Esophagus muscularis mucosa (tissue), 4 donors: ENCODE measurements around the gene DGKQ. TPM values are rescaled to one million over a fixed set of nuclear protein-coding genes. Genes with fewer than 3 reads are reported as not detected.

Experiments
- DNase-seq: peaks from one replicate; pipeline ENCODE4 v3.0.0-alpha.2; 2017; ENCODE audit errors: extremely low spot score
- H3K27ac ChIP-seq, 4 donors: fragments of 200-600 bp; sonication (generic); replicated peaks in 1 of 4; 1 replicate in 3 of 4; 2 replicates in 1 of 4; pipeline ENCODE4 v1.5.1; 2016 to 2019; ENCODE audit warnings: mild to moderate bottlenecking in 1 of 4
- H3K27me3 ChIP-seq, 4 donors: fragments of 200-600 bp; sonication (generic); one replicate each; pipeline versions ENCODE4 v1.5.1 to v1.6.0; 2016 to 2019
- H3K36me3 ChIP-seq, 4 donors: fragments of 200-600 bp; sonication (generic); one replicate each; pipeline ENCODE4 v1.5.1; 2016 to 2019
- H3K4me1 ChIP-seq, 4 donors: fragments of 200-600 bp; sonication (generic); one replicate each; pipeline ENCODE4 v1.5.1; 2016 to 2019
- H3K4me3 ChIP-seq, 4 donors: fragments of 200-600 bp; sonication (generic); 1 replicate in 2 of 4; 2 replicates in 2 of 4; pipeline ENCODE4 v1.5.1; 2016 to 2019; ENCODE audit warnings: mild to moderate bottlenecking in 4 of 4, moderate library complexity in 1 of 4
- H3K9me3 ChIP-seq, 4 donors: fragments of 200-600 bp; sonication (generic); 1 replicate in 3 of 4; 2 replicates in 1 of 4; pipeline ENCODE4 v1.5.1; 2016 to 2019
- EP300 ChIP-seq: sonication (generic); formaldehyde crosslinking; IDR thresholded peaks from one replicate; pipeline ENCODE4 v1.6.1; 2017; ENCODE audit warnings: antibody characterized with exemption
- POLR2A ChIP-seq: fragments of 450-650 bp; IDR thresholded peaks from one replicate; pipeline ENCODE4 v1.6.1; 2017; ENCODE audit warnings: antibody characterized with exemption, moderate library complexity, mild to moderate bottlenecking, low read depth
- POLR2AphosphoS5 ChIP-seq, 2 donors: sonication (generic); formaldehyde crosslinking; IDR thresholded peaks; one replicate each; pipeline ENCODE4 v1.6.1; 2017; ENCODE audit warnings: antibody characterized with exemption in 2 of 2
- WGBS: methylation state at CpG from one replicate; pipeline ENCODE4 v1.1.5; 2018; 5-methylcytosine and 5-hydroxymethylcytosine counted together
- intact Hi-C: fragments of 100-400 bp; cut with DNase I; formaldehyde crosslinking; loops from one replicate; pipeline ENCODE4 v1.15.1; 2023
- total RNA-seq, 4 donors: library from RNA; depleted of rRNA; stranded (reverse); fragments of >200 nt; gene quantifications; one replicate each; pipeline versions ENCODE4 v1.1.0 to v1.2.1, GENCODE V29; 2016
- TF ChIP-seq, protein P1 (sequence below), 3 experiments: fragments of 200-600 bp in 2 of 3; fragments of 450-650 bp in 1 of 3; sonication (generic) in 2 of 3; IDR thresholded peaks; one replicate each; pipeline ENCODE4 v1.5.1; 2017 to 2019; ENCODE audit warnings: antibody characterized with exemption in 3 of 3, mild to moderate bottlenecking in 2 of 3, moderate library complexity in 1 of 3

DGKQ gene
- total RNA-seq, 4 donors from 2014 or later = 7.5 to 11.9 (median 9.9) TPM

- H3K4me3 ChIP-seq = no peak overlapping the region
- DNase-seq = no peak
- intact Hi-C loops = no loop called here
Measured at GRCh38 chr4:956531-957230, 16.7 kb downstream of the DGKQ start.

GRCh38 chr4:955931-956381 lies 17.4 kb downstream of the DGKQ start:
- DNase-seq = no peak
- intact Hi-C loops = no loop called here
- no peak overlapping the region for H3K4me3 ChIP-seq
- no peaks in the 10 kb centered on the region for H3K27me3 ChIP-seq
- H3K36me3 ChIP-seq = peaks cover 4 to 95% (median 77%) of the 10 kb centered on the region in 4 donors
- no peaks in the 10 kb centered on the region for H3K9me3 ChIP-seq
- 88% methylated on average over 7 of the region's 12 CpGs for WGBS
- H3K4me1 ChIP-seq = no peaks in the 10 kb centered on the region
- TF ChIP-seq EP300 (no peak), POLR2A (no peak), POLR2AphosphoS5 (IDR thresholded peaks at IDR 0.05) (no peak)
- TF ChIP-seq, protein P1, sequence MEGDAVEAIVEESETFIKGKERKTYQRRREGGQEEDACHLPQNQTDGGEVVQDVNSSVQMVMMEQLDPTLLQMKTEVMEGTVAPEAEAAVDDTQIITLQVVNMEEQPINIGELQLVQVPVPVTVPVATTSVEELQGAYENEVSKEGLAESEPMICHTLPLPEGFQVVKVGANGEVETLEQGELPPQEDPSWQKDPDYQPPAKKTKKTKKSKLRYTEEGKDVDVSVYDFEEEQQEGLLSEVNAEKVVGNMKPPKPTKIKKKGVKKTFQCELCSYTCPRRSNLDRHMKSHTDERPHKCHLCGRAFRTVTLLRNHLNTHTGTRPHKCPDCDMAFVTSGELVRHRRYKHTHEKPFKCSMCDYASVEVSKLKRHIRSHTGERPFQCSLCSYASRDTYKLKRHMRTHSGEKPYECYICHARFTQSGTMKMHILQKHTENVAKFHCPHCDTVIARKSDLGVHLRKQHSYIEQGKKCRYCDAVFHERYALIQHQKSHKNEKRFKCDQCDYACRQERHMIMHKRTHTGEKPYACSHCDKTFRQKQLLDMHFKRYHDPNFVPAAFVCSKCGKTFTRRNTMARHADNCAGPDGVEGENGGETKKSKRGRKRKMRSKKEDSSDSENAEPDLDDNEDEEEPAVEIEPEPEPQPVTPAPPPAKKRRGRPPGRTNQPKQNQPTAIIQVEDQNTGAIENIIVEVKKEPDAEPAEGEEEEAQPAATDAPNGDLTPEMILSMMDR (IDR thresholded peaks at IDR 0.05) = no peak
- H3K27ac ChIP-seq = no peak overlapping the region

More at GRCh38 chr4:956531-957230, 16.7 kb downstream of the DGKQ start:
- H3K36me3 ChIP-seq = peaks cover 7 to 96% (median 76%) of the 10 kb centered on the region in 4 donors
- no peaks in the 10 kb centered on the region for H3K27me3 ChIP-seq
- 84% methylated on average over 12 of the region's 14 CpGs for WGBS
- H3K9me3 ChIP-seq = no peaks in the 10 kb centered on the region
- TF ChIP-seq POLR2A = no peak
- TF ChIP-seq, protein P1 (IDR thresholded peaks at IDR 0.05) = no peak
- TF ChIP-seq POLR2AphosphoS5 (IDR thresholded peaks at IDR 0.05) = no peak
- TF ChIP-seq EP300 = no peak
- H3K27ac ChIP-seq = no peak overlapping the region
- H3K4me1 ChIP-seq = no peaks in the 10 kb centered on the region

DNA sequence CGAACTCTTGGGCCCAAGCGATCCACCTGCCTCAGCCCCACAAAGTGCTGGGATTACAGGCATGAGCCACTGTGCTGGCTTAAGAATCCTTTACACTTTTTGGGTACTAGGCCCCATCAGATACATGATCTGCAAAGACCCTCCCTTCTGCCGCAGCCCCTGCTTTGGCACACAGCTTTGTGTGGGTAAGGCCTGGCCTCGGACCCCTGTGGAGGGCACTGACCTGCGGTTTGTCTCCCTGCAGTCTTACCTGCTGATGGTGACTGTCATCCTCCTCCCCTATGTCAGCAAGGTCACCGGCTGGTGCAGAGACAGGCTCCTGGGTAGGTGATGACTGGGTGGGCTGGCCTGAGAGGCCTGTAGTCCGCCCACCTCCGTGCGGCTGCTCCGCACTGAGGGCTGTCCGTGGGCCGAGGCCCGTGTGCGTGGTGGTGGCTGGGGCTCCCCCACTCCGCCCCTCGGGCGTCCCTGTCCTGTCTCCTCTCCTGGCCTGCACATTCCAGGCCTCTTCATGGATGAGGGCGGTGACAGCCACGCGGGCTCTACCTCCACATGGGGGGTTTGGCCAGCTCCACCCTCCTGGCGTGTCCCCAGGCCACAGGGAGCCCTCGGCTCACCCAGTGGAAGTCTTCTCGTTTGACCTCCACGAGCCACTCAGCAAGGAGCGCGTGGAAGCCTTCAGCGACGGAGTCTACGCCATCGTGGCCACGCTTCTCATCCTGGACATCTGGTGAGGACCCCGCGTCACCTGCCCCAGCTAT lies 18.0 kb downstream of the DGKQ start:
- WGBS = 87% methylated on average over 21 of the region's 33 CpGs
- TF ChIP-seq POLR2A (no peak), EP300 (no peak), POLR2AphosphoS5 (IDR thresholded peaks at IDR 0.05) (no peak)
- TF ChIP-seq, protein P1 (IDR thresholded peaks at IDR 0.05) = no peak
- no peak overlapping the region for H3K27ac ChIP-seq
- H3K4me3 ChIP-seq = no peak overlapping the region
- H3K36me3 ChIP-seq = peaks cover 4 to 89% (median 72%) of the 10 kb centered on the region in 4 donors
- H3K9me3 ChIP-seq = no peaks in the 10 kb centered on the region
- no peak for DNase-seq
- intact Hi-C loops = no loop called here
- no peaks in the 10 kb centered on the region for H3K27me3 ChIP-seq
- H3K4me1 ChIP-seq = no peaks in the 10 kb centered on the region

DNA sequence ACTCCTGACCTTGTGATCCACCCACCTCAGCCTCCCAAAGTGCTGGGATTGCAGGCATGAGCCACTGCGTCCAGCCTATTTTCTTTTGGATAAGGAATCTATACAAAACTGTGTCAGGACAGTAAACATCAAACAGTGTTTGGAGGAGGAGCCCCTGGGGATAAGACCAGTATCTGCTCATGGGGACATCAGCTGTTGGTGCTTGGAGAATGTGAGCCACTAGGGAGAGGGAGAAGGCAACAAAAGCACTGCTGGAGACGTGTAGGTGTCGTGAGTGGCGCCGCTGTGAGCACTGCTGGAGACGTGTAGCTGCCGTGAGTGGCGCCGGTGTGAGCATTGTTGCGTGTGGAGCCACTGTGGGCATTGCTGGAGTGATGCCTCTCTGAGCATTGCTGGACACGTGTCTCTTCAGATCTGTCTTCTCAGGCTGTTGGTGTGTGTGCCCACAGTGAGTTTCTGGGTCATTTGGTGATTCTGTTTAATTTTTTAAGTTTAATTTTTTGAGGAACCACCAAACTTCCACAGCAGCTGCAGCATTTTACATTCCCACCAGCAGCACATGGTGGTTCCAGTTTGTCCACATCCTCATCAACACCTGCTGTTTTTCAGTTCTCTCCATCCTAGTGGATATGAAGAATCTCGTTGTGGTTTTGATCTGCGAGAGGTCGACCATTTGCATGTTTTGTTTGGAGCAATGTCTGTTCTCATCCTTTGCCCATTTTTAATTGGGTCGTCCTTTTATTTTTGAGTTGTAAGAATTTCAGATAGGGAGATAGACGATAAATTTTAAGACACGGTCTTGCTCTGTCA lies 19.0 kb downstream of the DGKQ start:
- Histone ChIP-seq H3K4me3 (no peak overlapping the region), H3K4me1 (no peaks in the 10 kb centered on the region), H3K36me3 (peaks cover 4 to 80% (median 67%) of the 10 kb centered on the region in 4 donors), H3K9me3 (no peaks in the 10 kb centered on the region), H3K27me3 (no peaks in the 10 kb centered on the region), H3K27ac (no peak overlapping the region)
- 90% methylated on average over 17 of the region's 17 CpGs for WGBS
- intact Hi-C loops = no loop called here
- no peak for DNase-seq
- no peak for TF ChIP-seq EP300
- TF ChIP-seq, protein P1 (IDR thresholded peaks at IDR 0.05) = no peak
